Effector CD4-positive, alpha-beta T cell (primary cell): ENCODE measurements around the gene ADAMTS17.

Source experiments
- DNase-seq: peaks from one replicate; pipeline ENCODE4 v3.0.0-alpha.2; 2020

The ADAMTS17 gene

DNA sequence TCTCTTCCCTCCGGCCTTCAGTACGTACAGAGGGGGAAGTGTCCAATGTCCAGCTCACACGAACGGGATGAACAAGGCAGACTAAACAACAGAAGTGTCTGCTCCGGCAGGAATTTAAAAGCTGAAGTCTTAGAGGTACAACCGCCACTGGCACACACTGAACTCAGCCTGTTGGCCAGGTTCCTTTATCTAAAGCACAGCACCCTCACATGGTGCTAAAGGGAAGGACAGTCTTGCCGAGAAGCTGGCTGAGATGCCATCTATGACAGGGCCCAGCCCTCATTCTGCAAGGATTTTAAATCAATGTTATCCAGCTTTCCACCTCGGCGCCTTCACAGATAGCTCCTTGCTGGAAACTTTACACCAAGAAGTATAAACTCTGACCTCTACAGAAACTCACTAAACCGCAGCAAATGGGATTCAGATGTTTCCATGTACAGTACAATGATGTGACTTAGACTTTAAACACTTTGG is 2.8 kb downstream of the ADAMTS17 start:
- DNase-seq: peak; percentile 50

DNA sequence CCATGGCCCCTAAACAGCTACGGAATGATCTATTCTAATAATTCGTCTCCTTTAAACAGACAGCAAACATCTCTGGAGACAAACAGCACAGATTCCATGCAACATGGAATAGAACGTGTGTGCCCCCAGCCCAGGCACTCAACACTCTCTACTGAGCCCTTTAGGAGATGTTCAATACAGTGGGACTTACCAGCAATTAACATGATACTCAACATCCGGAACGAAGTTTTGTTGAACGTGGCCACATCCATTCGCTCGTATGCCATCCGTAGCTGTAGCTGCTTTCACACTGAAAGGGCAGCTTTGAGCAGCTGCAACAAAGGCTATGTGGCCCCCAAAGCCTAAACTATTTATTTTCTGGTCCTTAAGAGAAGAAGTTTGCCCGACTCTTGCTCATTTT is 3.5 kb downstream of the ADAMTS17 start:
- DNase-seq: no peak

DNA sequence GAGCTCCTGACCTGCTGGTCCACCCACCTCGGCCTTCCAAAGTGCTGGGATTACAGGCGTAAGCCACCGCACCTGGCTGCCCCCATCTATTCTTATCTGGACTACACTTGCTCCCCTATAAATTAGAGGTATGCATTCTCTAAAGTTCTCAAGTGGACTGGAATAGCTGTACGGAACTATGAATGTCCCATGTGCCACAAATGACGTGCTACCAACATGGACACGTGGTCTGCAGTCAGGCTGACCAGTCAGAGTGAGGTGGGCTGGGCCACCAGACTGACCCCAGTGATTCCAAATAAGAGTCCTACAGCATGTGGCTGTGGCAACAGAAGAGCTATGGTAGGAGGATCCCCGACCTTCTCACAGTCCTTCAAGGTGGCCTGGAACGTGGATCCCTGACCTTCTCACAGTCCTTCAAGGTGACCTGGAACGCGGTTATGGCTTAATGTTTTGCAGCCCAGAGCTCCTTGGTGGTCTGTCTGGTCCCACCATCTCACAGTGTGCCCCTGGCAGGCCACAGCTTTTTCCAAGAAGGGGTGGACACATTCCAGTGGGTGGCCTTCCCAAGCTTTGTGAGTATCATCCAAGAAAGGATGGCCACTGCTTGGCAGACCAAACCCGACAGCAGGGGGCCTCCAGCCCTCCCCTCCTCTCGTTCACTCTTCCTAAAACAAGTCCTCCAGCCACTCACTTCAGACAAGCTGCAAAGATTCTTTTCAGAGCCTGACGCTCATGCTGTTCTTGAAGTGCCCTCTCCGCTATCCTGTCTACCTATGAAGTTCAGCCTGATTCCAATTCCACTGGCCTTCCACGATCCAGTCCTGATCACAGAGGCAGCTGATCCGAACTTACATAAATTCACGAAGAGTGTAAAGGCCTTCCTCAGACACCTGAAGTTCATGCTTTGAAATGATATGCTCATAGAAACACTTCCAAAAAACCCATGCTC is 4.4 kb downstream of the ADAMTS17 start:
- DNase-seq: no peak

DNA sequence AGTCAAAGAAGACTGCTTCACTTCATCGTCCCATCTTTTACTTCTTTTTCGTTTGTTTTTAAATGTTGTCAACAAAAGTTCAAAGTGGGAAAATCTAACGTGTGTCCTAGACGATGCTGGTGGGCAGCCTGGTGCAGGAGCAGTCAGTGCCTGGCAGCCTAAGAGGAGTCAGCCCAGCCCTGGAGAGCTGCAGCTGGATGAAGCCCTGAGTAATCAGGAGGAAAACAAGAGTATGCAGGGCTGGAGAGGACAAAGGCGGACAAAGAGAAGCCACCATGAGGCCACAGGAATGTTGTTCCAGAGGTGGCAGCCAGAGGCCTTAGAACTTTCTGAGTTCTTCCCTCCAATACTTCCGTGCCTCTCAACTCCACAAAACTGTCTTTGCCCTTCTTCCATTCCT is 5.7 kb downstream of the ADAMTS17 start:
- DNase-seq: no peak

DNA sequence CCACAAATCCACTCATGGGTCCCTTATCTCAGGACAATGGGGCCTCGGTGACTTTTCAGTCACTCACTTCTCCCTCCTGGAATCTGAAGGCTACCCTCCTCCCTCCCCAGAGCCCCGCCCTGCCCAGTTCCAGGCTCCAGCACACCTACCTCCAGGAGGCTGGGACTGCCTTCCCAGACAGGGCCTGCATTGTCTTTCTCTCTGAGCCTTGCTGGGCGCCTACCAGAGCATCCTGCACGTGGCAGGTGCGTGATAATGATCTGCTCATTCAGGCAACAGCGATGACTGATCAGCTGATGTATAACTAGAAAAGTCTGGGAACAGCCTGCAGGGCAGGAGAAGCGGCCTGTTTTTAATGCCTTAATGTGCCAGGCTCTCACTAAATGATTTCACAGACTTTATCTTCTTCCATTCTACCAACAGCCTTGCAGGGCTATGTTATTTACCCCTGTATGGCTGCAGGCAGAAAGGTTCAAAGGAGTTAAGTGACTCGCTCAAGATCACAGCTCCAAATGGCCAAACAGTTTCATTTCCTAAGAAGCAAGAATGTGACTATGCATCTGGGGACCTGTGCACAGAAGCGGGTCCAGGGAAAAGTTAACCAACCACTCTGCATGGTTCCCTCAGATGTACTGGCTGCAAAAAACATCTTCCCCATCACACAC is 6.3 kb downstream of the ADAMTS17 start:
- DNase-seq: no peak

DNA sequence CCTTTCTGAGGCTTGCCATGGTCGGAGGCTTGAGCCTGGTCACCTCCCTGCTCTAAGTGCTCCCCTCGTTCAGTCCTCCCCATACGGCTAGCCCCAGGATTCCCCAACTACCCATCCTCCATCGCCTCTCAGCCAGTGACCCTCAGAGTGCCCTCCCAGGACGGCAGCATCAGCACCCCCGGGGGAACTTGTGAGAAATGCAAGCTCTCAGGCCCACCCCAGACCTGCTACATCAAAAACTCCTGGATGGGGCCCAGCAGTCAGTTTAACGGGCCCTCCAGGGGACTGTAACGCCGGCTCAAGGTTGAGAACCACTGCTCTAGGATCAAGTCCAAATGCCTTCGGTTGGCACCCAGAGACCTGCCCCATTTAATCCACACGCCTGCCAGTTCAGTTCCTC is 6.9 kb downstream of the ADAMTS17 start:
- no peak for DNase-seq

DNA sequence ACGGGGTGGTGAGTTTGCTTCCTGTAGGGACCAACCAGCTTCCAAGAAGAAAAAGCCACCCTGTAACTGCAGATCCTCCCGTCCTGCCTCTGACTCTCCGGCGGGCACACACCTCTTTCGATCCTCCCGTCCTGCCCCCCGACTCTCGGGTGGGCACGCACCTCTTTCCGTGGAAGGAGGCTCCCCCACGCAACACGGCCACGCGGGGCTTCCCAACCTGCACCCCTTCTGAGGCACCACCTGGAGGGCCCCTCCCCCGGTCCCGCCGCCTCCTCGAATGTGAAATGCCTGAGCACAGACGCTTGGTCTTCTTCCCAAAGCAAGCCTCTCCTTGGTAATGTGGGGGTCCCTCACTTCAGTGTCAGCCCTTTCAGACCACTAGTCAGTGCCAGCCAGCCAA is 7.3 kb downstream of the ADAMTS17 start:
- no peak for DNase-seq

DNA sequence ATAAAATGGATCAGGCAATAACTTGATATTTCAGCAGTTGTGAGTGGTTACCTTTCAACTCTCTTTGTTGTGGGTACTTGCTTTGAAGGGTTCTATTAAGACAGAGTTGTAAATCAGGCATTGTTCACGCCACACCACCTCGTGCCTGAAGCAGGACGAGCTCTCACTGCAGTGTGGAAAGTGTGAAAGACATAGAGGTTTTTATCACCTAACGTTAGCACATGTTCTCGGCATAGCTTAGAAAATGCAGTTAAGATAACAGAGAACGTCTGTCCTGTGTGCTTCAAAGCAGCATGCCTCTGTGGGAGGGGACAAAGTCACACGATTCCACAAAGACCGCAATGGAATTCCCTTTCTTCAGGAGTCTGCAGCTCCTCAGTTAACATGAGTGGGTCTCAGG is 7.8 kb downstream of the ADAMTS17 start:
- no peak for DNase-seq

DNA sequence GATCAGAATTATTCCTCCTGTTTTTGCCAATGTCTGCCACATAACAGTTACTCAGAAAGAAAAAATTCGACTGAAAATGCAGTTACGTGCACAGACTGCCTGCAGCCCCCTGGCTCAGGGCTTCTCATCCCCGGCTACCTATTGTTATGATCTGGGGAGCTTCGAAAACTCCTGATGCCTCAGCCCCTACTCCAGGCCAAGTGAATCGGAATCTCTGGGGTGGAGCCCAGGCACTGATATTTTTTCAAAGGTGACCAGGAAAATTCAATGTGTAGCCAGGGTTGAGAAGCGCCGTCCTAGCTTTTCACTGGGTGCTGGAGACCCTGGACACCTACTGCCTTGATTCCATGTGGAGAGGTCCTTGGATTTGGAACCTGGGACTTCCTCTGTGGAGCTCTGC is 8.5 kb downstream of the ADAMTS17 start:
- no peak for DNase-seq

DNA sequence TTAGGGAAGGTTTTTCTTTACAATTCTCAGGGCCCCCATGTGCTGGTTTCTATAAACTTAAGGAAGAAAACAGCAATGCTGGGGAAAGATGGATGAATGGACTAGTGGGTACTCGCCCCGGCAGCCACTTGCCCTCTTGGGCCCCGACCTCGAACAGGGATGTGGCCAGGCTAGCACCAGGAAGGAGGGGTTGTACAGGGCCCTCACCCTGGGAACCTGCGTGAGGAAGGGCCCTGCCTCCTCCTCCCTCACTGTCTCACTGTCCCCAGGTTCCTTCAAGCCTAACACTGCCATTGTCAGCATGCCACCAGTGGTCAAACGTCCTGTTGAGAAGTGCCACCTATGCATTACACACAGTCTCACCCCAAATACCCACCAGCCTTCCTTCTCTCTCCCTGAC is 9.1 kb downstream of the ADAMTS17 start:
- DNase-seq: no peak

DNA sequence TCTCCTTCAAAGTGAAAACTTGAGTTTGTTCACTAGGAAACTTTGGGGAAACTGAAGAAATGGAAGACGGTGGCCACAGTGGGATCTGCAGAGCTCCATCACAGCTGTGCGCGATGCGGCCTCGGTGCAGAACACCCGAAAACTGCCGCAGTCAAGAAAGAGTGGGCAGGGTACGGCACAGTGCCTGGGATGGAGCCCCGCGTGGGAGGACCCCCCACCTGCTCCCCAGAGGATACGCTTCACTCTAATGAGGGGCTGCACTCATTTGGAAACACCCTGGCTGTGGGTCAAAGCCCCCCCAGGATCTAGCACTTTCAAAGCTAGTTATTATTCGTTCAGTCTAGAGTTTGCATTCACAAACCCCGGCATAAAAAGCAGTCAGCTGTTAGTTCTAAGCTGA is 9.5 kb downstream of the ADAMTS17 start:
- DNase-seq: no peak

DNA sequence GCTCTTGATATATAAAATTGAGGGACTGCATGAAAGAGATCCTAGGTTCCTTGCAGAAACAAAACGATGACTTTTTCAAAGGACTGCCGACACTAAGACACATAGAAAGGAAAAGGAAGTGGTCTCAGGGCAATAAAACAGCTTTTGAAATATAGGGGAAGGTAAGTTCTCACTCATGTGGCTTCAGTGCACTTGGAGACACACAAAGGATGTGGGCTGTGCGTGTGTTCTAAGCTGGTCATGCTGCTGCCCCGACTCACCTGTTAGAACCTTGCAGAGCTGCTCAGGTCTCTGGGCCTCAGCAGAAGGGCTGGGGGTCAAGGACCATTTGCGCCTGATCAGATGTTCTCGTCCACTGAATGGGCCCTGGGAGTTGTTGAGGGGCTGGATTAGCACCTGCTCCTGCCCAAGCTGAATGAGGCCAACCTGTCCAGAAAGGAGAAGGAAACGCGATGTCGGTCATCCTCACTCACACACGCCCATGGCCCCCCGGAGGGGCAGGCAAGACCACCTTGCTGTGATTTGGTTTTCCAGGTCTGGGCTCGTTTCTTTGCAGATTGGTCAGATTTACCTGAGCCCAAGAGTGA is 11.1 kb downstream of the ADAMTS17 start:
- no peak for DNase-seq

DNA sequence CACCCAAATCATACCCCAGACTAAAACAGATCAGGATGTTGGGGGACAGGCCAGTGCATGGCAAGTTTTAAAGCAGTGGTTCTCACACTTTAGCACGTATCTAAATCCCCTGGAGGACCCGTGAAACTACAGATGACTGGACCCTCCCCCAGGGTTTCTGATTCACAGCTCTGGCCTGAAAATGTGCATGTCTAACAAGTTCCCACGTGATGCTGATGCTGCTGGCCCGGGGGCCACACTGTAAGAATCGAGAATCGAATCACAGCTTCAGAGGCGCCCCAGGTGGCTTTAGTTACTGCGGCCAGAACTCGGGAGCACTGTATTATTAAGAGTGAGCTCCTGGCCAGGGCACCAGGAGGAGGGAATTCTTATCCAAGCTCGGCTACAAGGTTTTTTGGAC is 11.6 kb downstream of the ADAMTS17 start:
- DNase-seq: no peak

DNA sequence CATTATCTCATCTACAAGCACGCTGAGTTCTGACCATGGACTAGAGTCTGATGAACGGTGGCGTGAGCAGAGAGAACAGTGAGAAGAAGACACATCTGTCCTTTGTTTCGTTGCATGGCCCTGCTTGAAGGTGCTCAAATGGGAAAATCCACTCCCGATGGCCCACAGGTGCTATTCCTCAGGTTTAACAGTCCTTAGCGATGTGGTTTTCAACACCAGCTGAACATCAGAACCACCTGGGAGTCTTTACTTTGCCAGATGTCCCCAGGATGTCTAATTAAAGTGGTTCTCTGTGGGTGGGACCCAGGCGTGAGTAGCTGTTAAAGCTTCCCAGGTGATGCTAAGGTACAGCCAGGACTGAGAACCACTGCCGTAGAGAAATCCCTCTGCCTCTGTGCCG is 13.0 kb downstream of the ADAMTS17 start:
- no peak for DNase-seq

DNA sequence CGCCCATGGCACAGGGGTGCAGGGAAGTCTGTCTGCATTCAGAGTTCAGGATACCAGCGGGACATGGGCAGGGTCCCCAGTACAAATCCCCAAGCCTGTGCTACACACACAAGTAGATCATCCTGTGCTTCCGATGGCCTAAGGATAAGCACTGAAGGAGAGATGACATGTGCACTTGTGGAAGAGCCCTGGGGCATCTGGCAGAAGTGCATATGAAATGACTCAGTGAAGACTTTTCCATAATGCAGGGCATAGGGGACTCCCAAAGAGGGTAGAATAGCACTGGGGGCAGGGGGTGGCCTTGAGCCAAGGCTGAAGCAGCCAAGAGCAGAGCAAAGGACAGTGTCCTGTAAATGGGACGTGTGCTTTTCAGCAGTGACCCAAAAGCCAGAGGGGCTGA is 22.9 kb downstream of the ADAMTS17 start:
- no peak for DNase-seq

DNA sequence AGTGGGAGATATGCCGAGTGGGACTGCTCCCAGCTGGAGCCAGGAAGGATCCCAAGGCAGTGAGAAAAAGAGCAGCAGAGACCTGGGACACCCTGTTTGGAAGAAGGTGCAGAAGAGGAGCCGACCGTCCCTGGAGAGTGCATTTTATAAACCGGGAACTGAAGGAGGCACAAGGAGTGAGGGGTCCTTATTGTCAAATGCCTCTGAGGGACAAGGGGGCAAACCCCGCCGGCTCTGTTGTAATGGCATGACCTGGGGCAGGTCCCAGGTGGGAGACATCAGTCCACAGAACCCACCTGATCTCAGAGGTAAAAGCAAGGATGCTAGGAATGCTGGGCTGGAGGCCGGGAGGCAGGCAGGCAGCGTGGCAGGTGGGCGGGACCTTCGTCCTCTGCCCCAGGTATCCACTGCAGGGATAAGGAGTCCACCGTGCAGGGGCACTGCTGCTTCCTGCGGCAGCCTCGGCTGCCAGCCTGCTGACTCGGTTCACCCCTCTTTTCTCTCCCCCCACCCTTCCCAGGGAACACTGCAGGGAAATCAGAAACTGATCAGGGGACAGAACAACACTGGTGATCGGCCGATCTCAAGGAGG is 26.9 kb downstream of the ADAMTS17 start:
- no peak for DNase-seq

DNA sequence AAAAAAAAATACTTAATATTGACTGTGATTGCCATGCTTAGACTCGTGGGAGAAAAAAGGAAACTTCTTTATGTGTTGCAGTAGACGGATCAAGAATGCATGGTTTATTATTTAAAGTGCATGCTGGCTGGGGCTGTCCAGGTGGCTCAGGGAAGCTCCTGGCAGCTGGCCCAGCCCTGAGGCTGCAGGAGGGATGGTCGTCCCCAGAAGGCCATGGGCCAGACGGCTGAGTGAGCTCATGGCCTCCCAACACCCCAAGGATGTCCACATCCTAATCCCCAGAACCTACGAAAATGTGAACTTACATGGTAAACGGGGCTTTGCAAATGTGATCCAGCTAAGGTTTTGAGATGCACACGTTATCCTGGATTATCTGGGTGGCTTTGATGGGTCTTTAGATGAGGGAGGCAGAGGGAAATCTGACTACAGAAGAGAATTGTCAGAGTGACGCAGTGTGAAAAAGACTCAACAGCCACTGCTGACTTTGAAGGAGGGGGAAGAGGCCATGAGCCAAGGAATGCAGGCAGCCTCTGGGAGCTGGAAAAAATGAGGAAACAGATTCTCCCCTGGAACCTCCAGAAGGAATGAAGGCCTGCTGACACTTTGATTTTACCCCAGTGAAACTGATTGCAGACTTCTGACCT is 29.8 kb downstream of the ADAMTS17 start:
- DNase-seq: no peak

DNA sequence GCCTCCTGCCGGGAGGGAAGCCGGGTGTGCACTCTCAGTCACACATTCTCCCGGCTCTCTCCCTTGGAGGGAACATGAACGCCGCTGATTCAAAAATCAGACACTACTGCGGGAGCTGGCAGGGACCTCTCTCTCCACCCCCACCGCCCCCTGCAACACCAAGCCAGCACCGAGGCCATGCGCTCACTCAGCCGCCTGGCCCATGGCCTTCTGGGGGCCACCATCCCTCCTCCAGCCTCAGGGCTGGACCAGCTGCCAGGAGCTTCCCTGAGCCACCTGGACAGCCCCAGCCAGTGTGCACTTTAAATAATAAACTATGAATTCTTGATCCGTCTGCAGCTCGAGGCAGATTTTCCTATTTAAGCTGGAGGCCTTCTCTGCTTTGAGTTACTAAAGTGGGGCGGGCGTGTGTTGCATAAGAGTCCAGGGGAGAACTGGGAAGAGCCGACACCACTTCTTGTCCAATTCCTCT is 30.6 kb downstream of the ADAMTS17 start:
- DNase-seq: no peak

DNA sequence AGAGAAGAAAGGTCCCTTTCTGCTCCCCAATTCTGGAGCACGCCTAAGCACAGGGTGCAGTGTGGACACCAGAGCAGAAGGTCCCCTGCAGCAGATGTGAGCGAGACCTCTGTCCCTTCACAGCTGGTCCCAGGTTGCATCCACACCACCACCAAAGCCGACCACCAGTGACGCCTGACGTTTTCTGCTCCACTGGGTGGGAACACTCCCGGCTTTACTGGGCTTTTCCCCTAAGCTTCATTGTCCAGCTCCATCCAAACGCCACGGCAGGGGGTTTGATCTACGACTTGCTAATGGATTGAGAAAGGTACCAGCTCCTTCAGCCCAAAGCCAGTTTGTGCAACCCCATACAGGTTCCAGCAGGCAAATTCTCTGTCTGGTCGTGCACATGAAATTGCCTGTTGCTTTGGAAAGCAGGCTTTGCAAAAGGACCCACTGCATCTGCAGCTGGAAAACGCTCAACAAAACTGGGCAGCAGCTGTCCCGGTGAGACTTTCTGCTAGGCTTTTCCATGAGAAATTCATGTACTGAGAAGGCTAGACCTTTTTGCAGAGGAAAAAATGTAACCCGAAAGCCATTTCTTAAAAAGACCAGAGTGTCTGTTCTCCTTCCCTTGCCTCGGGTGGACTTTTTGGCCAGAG is 31.1 kb downstream of the ADAMTS17 start:
- no peak for DNase-seq

DNA sequence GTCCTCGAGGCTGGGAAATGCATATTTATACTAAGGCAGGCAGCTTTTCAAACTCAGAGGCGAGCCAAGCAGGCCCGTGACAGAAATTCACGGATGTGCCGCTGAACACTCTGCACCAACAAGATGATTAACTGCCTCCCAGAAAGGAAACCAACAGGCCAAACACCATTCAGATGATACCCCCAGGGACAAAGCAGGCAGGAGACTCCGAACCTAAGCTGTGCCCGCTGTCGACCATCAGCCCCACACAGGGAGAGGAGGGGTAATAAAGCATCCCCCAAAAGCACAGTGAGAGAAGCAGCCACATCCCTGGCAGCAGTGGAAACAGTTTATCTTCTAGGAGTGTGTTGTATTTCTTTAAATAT is 31.8 kb downstream of the ADAMTS17 start:
- DNase-seq: no peak

DNA sequence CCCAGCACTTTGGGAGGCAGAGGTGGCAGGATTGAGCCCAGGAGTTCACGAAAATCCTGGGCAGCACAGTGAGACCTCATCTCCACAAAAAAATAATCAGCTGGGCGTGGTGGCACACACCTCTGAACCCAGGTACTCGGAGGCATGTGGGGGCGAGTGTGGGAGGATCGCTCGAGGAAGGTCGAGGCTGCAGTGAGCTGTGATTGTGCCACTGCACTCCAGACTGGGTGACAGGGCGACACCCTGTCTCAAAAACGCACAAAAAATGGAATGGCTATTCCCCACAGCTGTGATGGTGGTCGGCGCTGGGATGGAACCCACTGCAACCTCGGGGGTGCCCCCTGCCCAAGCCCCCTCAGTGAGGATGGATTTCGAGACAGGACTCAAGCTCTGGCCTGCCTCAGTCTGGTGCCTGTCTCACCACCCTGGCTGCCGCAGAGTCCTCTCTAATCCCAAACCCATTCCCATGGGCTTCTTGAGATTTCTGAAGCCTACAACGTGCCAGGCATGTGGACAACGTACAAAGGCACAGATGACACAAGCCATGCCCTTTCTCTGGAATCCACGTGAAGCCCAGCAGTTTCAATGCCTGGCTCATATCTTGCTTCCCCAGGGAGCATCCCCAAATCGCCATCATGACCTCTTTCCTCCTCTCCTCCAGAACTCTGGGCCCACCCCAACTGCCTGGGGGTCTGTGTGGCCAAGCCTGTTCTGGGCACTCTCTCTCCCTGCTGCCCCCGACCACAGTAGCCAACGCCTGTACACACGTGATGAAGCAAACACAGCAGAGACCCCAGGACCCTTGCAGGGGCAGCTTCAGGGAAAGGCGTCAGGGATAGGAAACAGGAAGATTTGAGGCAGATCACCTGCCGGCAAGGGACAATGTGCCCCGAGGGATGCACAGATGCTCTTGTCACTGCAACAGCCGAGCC is 32.4 kb downstream of the ADAMTS17 start:
- DNase-seq: no peak
